Stimulated activated naive CD8-positive, alpha-beta T cell treated with anti-CD3 and anti-CD28 coated beads, Interleukin-15, amount 100 ng/mL, for 72 hours (primary cell): Measurements from ENCODE around the gene ANGPTL2.
A peak's percentile ranks its signal among the peaks of the same experiment; 100 is the strongest.

ENCODE experiments used
- ATAC-seq: fragments of 150-1000 bp; cut with Tn5 transposase; 2 replicates; pipeline ENCODE4 v1.10.0; 2021; ENCODE audit warnings: mild to moderate bottlenecking, moderate library complexity
- DNase-seq, 2 donors: peaks; one replicate each; pipeline ENCODE4 v3.0.0; 2021 to 2022
- H3K27ac Mint-ChIP-seq, 2 donors: one replicate each; pipeline ENCODE4 v1.8.0; 2022; ENCODE audit warnings: mild to moderate bottlenecking in 2 of 2, mixed read lengths in 2 of 2, moderate library complexity in 2 of 2
- H3K27me3 Mint-ChIP-seq: one replicate; pipeline ENCODE4 v1.8.0; 2022; ENCODE audit warnings: mixed read lengths
- H3K4me1 Mint-ChIP-seq: one replicate; pipeline ENCODE4 v1.8.0; 2022; ENCODE audit warnings: mild to moderate bottlenecking, mixed read lengths
- H3K4me3 Mint-ChIP-seq, 2 donors: one replicate each; pipeline ENCODE4 v1.8.0; 2022; ENCODE audit warnings: mild to moderate bottlenecking in 2 of 2, mixed read lengths in 2 of 2, moderate library complexity in 1 of 2
- H3K9me3 Mint-ChIP-seq, 2 donors: one replicate each; pipeline ENCODE4 v1.8.0; 2022; ENCODE audit warnings: mixed read lengths in 2 of 2

Gene ANGPTL2

GRCh38 chr9:127085186-127085585 lies 37.2 kb downstream of the ANGPTL2 start:
- ATAC-seq (no peak), DNase-seq (no peak)
- Mint-ChIP-seq H3K4me3 (no peak overlapping the region), H3K27ac (no peak overlapping the region), H3K4me1 (peaks cover 12% of the 10 kb centered on the region), H3K27me3 (peaks cover 35% of the 10 kb centered on the region), H3K9me3 (no peaks in the 10 kb centered on the region)

DNA sequence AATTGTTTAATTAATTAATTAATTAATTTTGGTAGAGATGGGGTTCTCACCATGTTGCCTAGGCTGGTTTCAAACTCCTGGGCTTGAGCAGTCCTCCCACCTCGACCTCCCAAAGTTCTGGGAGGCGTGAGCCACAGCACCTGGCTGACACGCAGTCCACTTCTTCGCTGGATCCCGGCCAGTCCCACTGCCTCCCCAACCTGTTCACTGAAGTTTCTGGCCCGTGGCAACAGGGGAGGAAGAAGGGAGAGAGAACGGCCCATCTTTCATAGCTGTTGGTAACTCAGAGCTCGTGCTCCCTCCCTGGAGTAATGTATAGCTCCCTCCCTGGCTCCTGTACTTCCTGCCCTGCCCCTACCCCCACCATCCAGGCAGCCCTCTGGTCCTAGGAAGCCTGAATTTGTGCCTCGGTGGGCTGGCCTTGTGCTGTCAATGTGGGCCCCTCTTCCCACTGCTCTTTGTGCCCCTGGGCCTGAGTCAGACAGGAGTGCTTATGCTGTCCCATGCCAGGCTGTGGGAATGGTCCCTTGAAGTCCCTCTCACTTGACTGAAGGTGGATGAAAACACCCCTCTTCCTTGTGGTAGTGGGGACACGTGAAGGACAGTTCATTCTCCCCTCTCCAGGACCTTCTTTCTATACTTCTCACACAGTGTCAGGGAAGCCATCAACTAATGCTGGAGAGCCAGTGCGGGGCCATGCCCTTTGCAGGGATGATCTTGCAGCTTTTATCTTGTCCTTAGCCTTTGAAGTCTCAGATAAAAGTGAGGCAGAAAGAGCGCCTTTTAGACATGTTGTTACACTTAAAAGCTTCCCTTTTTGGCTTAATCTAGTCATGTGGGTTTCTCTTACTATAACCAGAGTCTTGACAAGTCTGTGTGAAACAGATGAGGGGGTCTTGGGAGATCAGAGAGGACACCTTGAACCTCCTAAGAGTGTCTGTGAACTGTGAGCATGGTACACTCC lies 38.1 kb downstream of the ANGPTL2 start:
- ATAC-seq (no peak), DNase-seq (no peak)
- Mint-ChIP-seq H3K27me3 (peaks cover 35% of the 10 kb centered on the region), H3K4me1 (peaks cover 12% of the 10 kb centered on the region), H3K27ac (peak overlapping the region in 1 of 2 donors; percentile 12), H3K4me3 (no peak overlapping the region), H3K9me3 (no peaks in the 10 kb centered on the region)

DNA sequence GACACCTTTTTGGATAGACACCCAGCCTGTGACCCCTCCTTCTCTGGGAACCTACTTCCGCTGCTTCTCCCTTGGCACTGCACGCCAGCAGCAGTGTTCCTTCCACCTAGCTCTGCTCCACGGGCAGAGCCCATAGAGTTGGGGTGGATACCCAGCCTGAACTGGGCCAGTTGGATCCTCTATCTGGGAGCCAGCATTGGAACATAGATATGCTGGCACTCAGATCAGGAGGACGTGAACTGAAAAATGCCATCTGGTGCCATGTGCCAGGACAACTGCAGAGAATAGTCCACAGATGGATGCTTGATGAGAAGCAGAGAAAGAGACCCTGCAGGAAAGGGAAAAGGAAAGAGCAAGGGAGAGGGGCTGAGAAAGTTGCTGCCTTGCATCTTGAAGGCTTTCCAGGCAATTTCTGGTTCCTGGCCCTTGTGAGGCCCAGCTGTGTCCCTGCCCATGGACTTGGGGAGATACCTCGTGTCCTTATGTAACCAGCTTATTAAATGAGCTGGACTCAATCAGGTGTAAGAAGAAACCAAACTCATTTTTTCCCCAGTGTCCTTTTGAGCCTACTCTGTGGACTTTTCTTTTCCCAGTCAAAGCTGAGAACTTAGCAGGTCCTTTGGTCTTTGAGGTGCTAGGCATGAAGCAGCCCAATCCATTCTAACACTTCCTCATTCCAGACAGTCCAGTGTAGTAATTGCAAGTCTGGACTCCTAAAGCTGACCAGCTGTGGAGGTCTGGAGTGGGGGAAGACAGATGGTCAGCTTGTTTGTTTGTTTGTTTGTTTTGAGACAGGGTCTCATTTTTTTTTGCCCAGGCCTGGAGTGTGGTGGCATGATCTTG lies 39.1 kb downstream of the ANGPTL2 start:
- Mint-ChIP-seq H3K27me3 (peaks cover 35% of the 10 kb centered on the region), H3K4me3 (no peak overlapping the region), H3K4me1 (peaks cover 12% of the 10 kb centered on the region), H3K27ac (peak overlapping the region in 1 of 2 donors; percentile 43), H3K9me3 (no peaks in the 10 kb centered on the region)
- DNase-seq = no peak
- ATAC-seq = no peak

- peaks cover 36% of the 10 kb centered on the region for H3K27me3 Mint-ChIP-seq
- no peak overlapping the region for H3K4me3 Mint-ChIP-seq
- ATAC-seq = no peak
- peak overlapping the region; percentile 32 to 64 for H3K27ac Mint-ChIP-seq
- no peak for DNase-seq
- no peaks in the 10 kb centered on the region for H3K9me3 Mint-ChIP-seq
- H3K4me1 Mint-ChIP-seq = peaks cover 12% of the 10 kb centered on the region
Measured at GRCh38 chr9:127081250-127082185, 40.9 kb downstream of the ANGPTL2 start.

GRCh38 chr9:127079446-127080140 lies 42.8 kb downstream of the ANGPTL2 start:
- H3K27ac Mint-ChIP-seq = no peak overlapping the region
- ATAC-seq = no peak

DNA sequence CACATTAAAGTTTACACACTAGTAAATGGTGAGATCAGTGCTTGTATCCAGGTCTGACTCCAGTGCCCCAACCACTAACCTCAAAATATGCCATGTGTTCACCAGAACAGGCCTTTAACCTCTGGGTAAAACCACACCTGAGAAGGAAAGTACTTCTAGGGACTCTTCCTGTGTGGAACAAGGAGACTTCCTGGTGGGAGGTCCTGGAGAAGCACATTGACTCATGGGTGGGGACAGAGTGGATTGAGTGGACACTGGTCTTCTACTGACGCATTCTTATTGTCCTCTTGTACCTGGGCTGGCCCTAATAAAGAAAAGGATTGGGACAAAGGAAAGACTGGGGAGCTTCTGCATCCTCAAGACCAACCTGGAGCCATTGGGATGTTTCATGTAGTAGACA lies 43.4 kb downstream of the ANGPTL2 start:
- no peaks in the 10 kb centered on the region for H3K9me3 Mint-ChIP-seq
- no peak for DNase-seq
- no peak for ATAC-seq
- peaks cover 17% of the 10 kb centered on the region for H3K27me3 Mint-ChIP-seq
- H3K4me1 Mint-ChIP-seq = no peaks in the 10 kb centered on the region
- H3K27ac Mint-ChIP-seq = no peak overlapping the region
- no peak overlapping the region for H3K4me3 Mint-ChIP-seq

More at GRCh38 chr9:127079446-127080140, 42.8 kb downstream of the ANGPTL2 start:
- Mint-ChIP-seq H3K27me3 (peaks cover 23% of the 10 kb centered on the region), H3K4me1 (peaks cover 6% of the 10 kb centered on the region), H3K4me3 (no peak overlapping the region), H3K9me3 (no peaks in the 10 kb centered on the region)
- DNase-seq = no peak

- ATAC-seq (no peak), DNase-seq (no peak)
- H3K27me3 Mint-ChIP-seq = peaks cover 16% of the 10 kb centered on the region
- H3K9me3 Mint-ChIP-seq = no peaks in the 10 kb centered on the region
- H3K27ac Mint-ChIP-seq = no peak overlapping the region
- no peak overlapping the region for H3K4me3 Mint-ChIP-seq
- H3K4me1 Mint-ChIP-seq = no peaks in the 10 kb centered on the region
Measured at GRCh38 chr9:127078336-127078735, 44.1 kb downstream of the ANGPTL2 start.

- H3K9me3 Mint-ChIP-seq = no peaks in the 10 kb centered on the region
- no peaks in the 10 kb centered on the region for H3K4me1 Mint-ChIP-seq
- no peak overlapping the region for H3K4me3 Mint-ChIP-seq
- no peak for DNase-seq
- no peak overlapping the region for H3K27ac Mint-ChIP-seq
- no peak for ATAC-seq
- H3K27me3 Mint-ChIP-seq = peaks cover 10% of the 10 kb centered on the region
Measured at GRCh38 chr9:127077644-127077946, 44.8 kb downstream of the ANGPTL2 start.

- no peak for DNase-seq
- peak overlapping the region in 1 of 2 donors; percentile 31 for H3K27ac Mint-ChIP-seq
Measured at GRCh38 chr9:127076860-127077643, 45.4 kb downstream of the ANGPTL2 start.

GRCh38 chr9:127075624-127076372 lies 46.6 kb downstream of the ANGPTL2 start:
- Mint-ChIP-seq H3K9me3 (peaks cover 9 to 11% of the 10 kb centered on the region in 2 donors), H3K27ac (no peak overlapping the region), H3K4me3 (no peak overlapping the region), H3K27me3 (peaks cover 8% of the 10 kb centered on the region), H3K4me1 (no peaks in the 10 kb centered on the region)
- ATAC-seq (no peak), DNase-seq (no peak)

More at GRCh38 chr9:127076860-127077643, 45.4 kb downstream of the ANGPTL2 start:
- Mint-ChIP-seq H3K9me3 (peaks cover 4 to 5% of the 10 kb centered on the region in 2 donors), H3K4me1 (no peaks in the 10 kb centered on the region), H3K4me3 (no peak overlapping the region), H3K27me3 (peaks cover 8% of the 10 kb centered on the region)
- no peak for ATAC-seq

GRCh38 chr9:127074561-127075548 lies 47.6 kb downstream of the ANGPTL2 start:
- ATAC-seq = no peak
- DNase-seq = no peak
- no peaks in the 10 kb centered on the region for H3K4me1 Mint-ChIP-seq
- H3K27me3 Mint-ChIP-seq = peaks cover 8% of the 10 kb centered on the region
- H3K4me3 Mint-ChIP-seq = no peak overlapping the region
- H3K27ac Mint-ChIP-seq = no peak overlapping the region
- H3K9me3 Mint-ChIP-seq = peaks cover 9 to 11% of the 10 kb centered on the region in 2 donors

GRCh38 chr9:127067603-127068220 lies 54.7 kb downstream of the ANGPTL2 start:
- no peak for DNase-seq
- no peaks in the 10 kb centered on the region for H3K4me1 Mint-ChIP-seq
- H3K27ac Mint-ChIP-seq = no peak overlapping the region
- H3K27me3 Mint-ChIP-seq = no peaks in the 10 kb centered on the region
- H3K9me3 Mint-ChIP-seq = peaks cover 9 to 11% of the 10 kb centered on the region in 2 donors
- H3K4me3 Mint-ChIP-seq = no peak overlapping the region
- ATAC-seq = no peak
